A549 (cell line): Measurements from ENCODE around the gene TBC1D19. TPM values are rescaled to one million over a fixed set of nuclear protein-coding genes. Genes with fewer than 3 reads are reported as not detected.

Experiments
- ATAC-seq, 2 experiments: fragments of 200-7000 bp in 1 of 2; fragments of >200 bp in 1 of 2; cut with Nextera tagmentation in 1 of 2; cut with Tn5 transposase in 1 of 2; 3 replicates each; pipeline versions ENCODE4 v1.8.0 to v1.9.1; 2018 to 2020; ENCODE audit warnings: mild to moderate bottlenecking in 1 of 2, moderate library complexity in 1 of 2
- CTCF ChIA-PET: fragments of 300-600 bp; sonication (Branson Sonifier 250); formaldehyde crosslinking; extraction: SDS; loops from one replicate; lab custom pipeline; 2021; ENCODE audit warnings: antibody characterized with exemption, inconsistent platforms; lab: Yijun Ruan, JAX
- POLR2A ChIA-PET: fragments of 350-600 bp; formaldehyde crosslinking; extraction: SDS; loops from one replicate; lab custom pipeline; 2021; ENCODE audit warnings: antibody characterized with exemption, inconsistent platforms; lab: Yijun Ruan, JAX
- DNase-seq, 2 experiments: peaks; one replicate each; pipeline versions ENCODE4 v3.0.0 to v3.0.0-alpha.2; 2011 to 2016; ENCODE audit warnings: low read depth in 1 of 2, low spot score in 1 of 2
- FAIRE-seq: peaks from 2 replicates; lab custom pipeline; 2011; peaks lifted over from hg19 to GRCh38; lab: Jason Lieb, UNC
- H3K27ac ChIP-seq, 2 experiments: fragments of >200 bp; sonication (Bioruptor Twin); formaldehyde crosslinking; 3 replicates each; pipeline ENCODE4 v1.5.1; 2016 to 2017
- H3K4me1 ChIP-seq: fragments of >200 bp; sonication (Bioruptor Twin); formaldehyde crosslinking; 3 replicates; pipeline ENCODE4 v1.6.1; 2016
- H3K4me2 ChIP-seq: fragments of >200 bp; sonication (Bioruptor Twin); formaldehyde crosslinking; 3 replicates; pipeline ENCODE4 v1.6.1; 2016
- H3K4me3 ChIP-seq: fragments of >200 bp; sonication (Bioruptor Twin); formaldehyde crosslinking; 3 replicates; pipeline ENCODE4 v1.5.1; 2016
- H3K9me3 ChIP-seq: fragments of >200 bp; sonication (Bioruptor Twin); formaldehyde crosslinking; 3 replicates; pipeline ENCODE4 v1.6.1; 2016
- CBX2 ChIP-seq: fragments of 200-600 bp; sonication (generic); IDR thresholded peaks from 2 replicates; pipeline ENCODE4 v1.6.1; 2016; ENCODE audit warnings: low read depth, mild to moderate bottlenecking, borderline replicate concordance
- CHD2 ChIP-seq: fragments of 150-350 bp; IDR thresholded peaks from 2 replicates; pipeline ENCODE4 v1.6.1; 2014; ENCODE audit warnings: low read length; ENCODE audit not compliant: partially characterized antibody
- EHF ChIP-seq: fragments of 250-450 bp; sonication (Bioruptor Pico); IDR thresholded peaks from 2 replicates; pipeline ENCODE4 v1.5.0; 2020; ENCODE audit warnings: mild to moderate bottlenecking
- FOSL2 ChIP-seq, 2 experiments: fragments of 450-650 bp in 1 of 2; fragments of >200 bp in 1 of 2; sonication (Bioruptor Twin) in 1 of 2; formaldehyde crosslinking; IDR thresholded peaks; 2 replicates each; pipeline versions ENCODE4 v1.5.0 to v1.6.1; 2016 to 2020; ENCODE audit warnings: mild to moderate bottlenecking in 1 of 2, moderate library complexity in 1 of 2
- FOXS1 ChIP-seq: fragments of 250-450 bp; sonication (Bioruptor Pico); IDR thresholded peaks from 2 replicates; pipeline ENCODE4 v1.5.0; 2020; ENCODE audit warnings: mild to moderate bottlenecking, moderate library complexity
- GATA3 ChIP-seq: IDR thresholded peaks from 2 replicates; pipeline ENCODE4 v1.6.1; 2012; ENCODE audit warnings: borderline replicate concordance
- HDAC2 ChIP-seq: fragments of 200-600 bp; sonication (generic); IDR thresholded peaks from 2 replicates; pipeline ENCODE4 v1.6.1; 2016
- HOXA7 ChIP-seq: fragments of 250-450 bp; sonication (Bioruptor Pico); IDR thresholded peaks from 2 replicates; pipeline ENCODE4 v1.5.0; 2020; ENCODE audit warnings: mild to moderate bottlenecking, moderate library complexity
- HOXB13 ChIP-seq: fragments of 250-450 bp; sonication (Bioruptor Pico); IDR thresholded peaks from 2 replicates; pipeline ENCODE4 v1.5.0; 2020; ENCODE audit warnings: low read depth, mild to moderate bottlenecking, moderate library complexity
- HOXB5 ChIP-seq: fragments of 250-450 bp; sonication (Bioruptor Pico); IDR thresholded peaks from 2 replicates; pipeline ENCODE4 v1.5.0; 2020; ENCODE audit warnings: mild to moderate bottlenecking, moderate library complexity
- JUN ChIP-seq, 2 experiments: fragments of >200 bp; sonication (Bioruptor Twin); formaldehyde crosslinking; IDR thresholded peaks; 2 replicates in 1 of 2; 3 replicates in 1 of 2; pipeline ENCODE4 v1.6.1; 2016 to 2017
- JUNB ChIP-seq: fragments of >200 bp; sonication (Bioruptor Twin); formaldehyde crosslinking; IDR thresholded peaks from 2 replicates; pipeline ENCODE4 v1.6.1; 2016
- MAZ ChIP-seq: fragments of 150-350 bp; IDR thresholded peaks from 2 replicates; pipeline ENCODE4 v1.6.1; 2014; ENCODE audit warnings: antibody characterized with exemption, low read depth, low read length, borderline replicate concordance
- MYC ChIP-seq: IDR thresholded peaks from 2 replicates; pipeline ENCODE4 v1.6.1; 2012; ENCODE audit warnings: mild to moderate bottlenecking, inconsistent platforms, low read length, improper control_type of control experiment, borderline replicate concordance
- NFE2L2 ChIP-seq: fragments of 150-350 bp; conservative IDR thresholded peaks from 2 replicates; pipeline ENCODE4 v1.6.1; 2014; ENCODE audit warnings: low read length
- POLR2AphosphoS2 ChIP-seq: conservative IDR thresholded peaks from 2 replicates; pipeline ENCODE4 v1.6.1; 2012; ENCODE audit warnings: low read length, improper control_type of control experiment, inconsistent platforms
- RCOR1 ChIP-seq: fragments of 150-350 bp; IDR thresholded peaks from 2 replicates; pipeline ENCODE4 v1.6.1; 2014; ENCODE audit warnings: antibody characterized with exemption, low read length, low read depth
- TFCP2L1 ChIP-seq: fragments of 250-450 bp; sonication (Bioruptor Pico); IDR thresholded peaks from 2 replicates; pipeline ENCODE4 v1.5.0; 2021; ENCODE audit warnings: mild to moderate bottlenecking
- TP53 ChIP-seq: fragments of 250-450 bp; sonication (Bioruptor Pico); IDR thresholded peaks from 2 replicates; pipeline ENCODE4 v1.5.0; 2021; ENCODE audit warnings: mild to moderate bottlenecking, moderate library complexity
- ZC3H11A ChIP-seq: fragments of 450-650 bp; IDR thresholded peaks from 2 replicates; pipeline ENCODE4 v1.6.1; 2014; ENCODE audit warnings: antibody characterized with exemption, mild to moderate bottlenecking
- WGBS: methylation state at CpG from one replicate; pipeline ENCODE4 v1.1.6; 2017; ENCODE audit errors: missing lambda C conversion rate; 5-methylcytosine and 5-hydroxymethylcytosine counted together
- polyA plus RNA-seq, 4 experiments: library from polyadenylated mRNA; depleted of rRNA in 3 of 4; stranded (reverse); fragments of >200 nt; fragmentation: RNase III in 1 of 4; extraction: RNeasy Plus Mini Kit Qiagen cat#74134 plus additional on column Dnase treatment in 1 of 4; gene quantifications; 2 replicates in 3 of 4; 3 replicates in 1 of 4; pipeline ENCODE4 v1.2.3, GENCODE V29; 2011 to 2017
- TF ChIP-seq, protein P1 (sequence below): fragments of 250-450 bp; sonication (Bioruptor Pico); IDR thresholded peaks from 2 replicates; pipeline ENCODE4 v1.5.0; 2020; ENCODE audit warnings: low read depth, mild to moderate bottlenecking, moderate library complexity
- TF ChIP-seq, protein P2 (sequence below): fragments of >200 bp; sonication (Bioruptor Twin); formaldehyde crosslinking; IDR thresholded peaks from 3 replicates; pipeline ENCODE4 v1.5.1; 2016
- TF ChIP-seq, protein P3 (sequence below): fragments of 250-450 bp; sonication (Bioruptor Pico); IDR thresholded peaks from 2 replicates; pipeline ENCODE4 v1.5.0; 2021; ENCODE audit warnings: mild to moderate bottlenecking, moderate library complexity, borderline replicate concordance
- TF ChIP-seq, protein P4 (sequence below): fragments of >200 bp; sonication (Bioruptor Twin); formaldehyde crosslinking; IDR thresholded peaks from 3 replicates; pipeline ENCODE4 v1.6.1; 2016
- TF ChIP-seq, protein P5 (sequence below): fragments of 450-650 bp; IDR thresholded peaks from 2 replicates; pipeline ENCODE4 v1.6.1; 2014; ENCODE audit warnings: antibody characterized with exemption

Gene TBC1D19
- polyA plus RNA-seq, 2 of the 4 experiments (the other 2 are of a cell fraction): 4.1 to 11.7 TPM

DNA sequence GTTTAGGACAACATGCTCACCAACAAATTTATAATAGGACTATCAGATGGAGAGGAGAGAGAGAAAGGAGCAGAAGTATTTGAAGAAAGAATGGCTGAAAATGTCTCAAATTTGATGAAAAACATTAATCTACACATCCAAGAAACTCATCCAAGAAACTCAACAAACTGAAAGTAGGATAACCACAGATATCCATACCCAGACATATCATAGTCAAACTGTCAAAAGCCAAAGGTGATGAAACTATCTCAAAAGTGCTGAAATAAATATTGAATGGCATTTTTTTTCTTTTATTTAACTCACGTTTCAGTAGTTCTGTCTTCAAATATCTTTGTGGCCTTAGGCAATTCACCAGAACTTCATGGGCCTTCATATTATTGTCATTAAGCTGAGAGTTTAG is 116.2 kb downstream of the TBC1D19 start:
- WGBS: 71% methylated on average over 1 of the region's 1 CpG
- POLR2A ChIA-PET: no interaction called here
- ATAC-seq: no peak
- no peak for FAIRE-seq
- TF ChIP-seq, protein P1, sequence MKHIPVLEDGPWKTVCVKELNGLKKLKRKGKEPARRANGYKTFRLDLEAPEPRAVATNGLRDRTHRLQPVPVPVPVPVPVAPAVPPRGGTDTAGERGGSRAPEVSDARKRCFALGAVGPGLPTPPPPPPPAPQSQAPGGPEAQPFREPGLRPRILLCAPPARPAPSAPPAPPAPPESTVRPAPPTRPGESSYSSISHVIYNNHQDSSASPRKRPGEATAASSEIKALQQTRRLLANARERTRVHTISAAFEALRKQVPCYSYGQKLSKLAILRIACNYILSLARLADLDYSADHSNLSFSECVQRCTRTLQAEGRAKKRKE: no peak
- TF ChIP-seq MYC (no peak), TFCP2L1 (CRISPR knock-in tag) (no peak), CHD2 (no peak), HOXB13 (no peak), MAZ (no peak), JUNB (no peak), POLR2AphosphoS2 (no peak), RCOR1 (no peak), HOXA7 (no peak), FOSL2 (IDR thresholded peaks at IDR 0.05) (no peak), FOSL2 (CRISPR knock-in tag; IDR thresholded peaks at IDR 0.05) (no peak), NFE2L2 (no peak)
- TF ChIP-seq, protein P2, sequence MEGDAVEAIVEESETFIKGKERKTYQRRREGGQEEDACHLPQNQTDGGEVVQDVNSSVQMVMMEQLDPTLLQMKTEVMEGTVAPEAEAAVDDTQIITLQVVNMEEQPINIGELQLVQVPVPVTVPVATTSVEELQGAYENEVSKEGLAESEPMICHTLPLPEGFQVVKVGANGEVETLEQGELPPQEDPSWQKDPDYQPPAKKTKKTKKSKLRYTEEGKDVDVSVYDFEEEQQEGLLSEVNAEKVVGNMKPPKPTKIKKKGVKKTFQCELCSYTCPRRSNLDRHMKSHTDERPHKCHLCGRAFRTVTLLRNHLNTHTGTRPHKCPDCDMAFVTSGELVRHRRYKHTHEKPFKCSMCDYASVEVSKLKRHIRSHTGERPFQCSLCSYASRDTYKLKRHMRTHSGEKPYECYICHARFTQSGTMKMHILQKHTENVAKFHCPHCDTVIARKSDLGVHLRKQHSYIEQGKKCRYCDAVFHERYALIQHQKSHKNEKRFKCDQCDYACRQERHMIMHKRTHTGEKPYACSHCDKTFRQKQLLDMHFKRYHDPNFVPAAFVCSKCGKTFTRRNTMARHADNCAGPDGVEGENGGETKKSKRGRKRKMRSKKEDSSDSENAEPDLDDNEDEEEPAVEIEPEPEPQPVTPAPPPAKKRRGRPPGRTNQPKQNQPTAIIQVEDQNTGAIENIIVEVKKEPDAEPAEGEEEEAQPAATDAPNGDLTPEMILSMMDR: no peak
- TF ChIP-seq, all 56 proteins: peak for 0
- H3K9me3 ChIP-seq: no peaks in the 10 kb centered on the region
- H3K4me1 ChIP-seq: no peaks in the 10 kb centered on the region
- CTCF ChIA-PET: no interaction called here
- H3K27ac ChIP-seq: no peak overlapping the region
- no peak overlapping the region for H3K4me2 ChIP-seq
- no peak overlapping the region for H3K4me3 ChIP-seq
- DNase-seq: no peak

DNA sequence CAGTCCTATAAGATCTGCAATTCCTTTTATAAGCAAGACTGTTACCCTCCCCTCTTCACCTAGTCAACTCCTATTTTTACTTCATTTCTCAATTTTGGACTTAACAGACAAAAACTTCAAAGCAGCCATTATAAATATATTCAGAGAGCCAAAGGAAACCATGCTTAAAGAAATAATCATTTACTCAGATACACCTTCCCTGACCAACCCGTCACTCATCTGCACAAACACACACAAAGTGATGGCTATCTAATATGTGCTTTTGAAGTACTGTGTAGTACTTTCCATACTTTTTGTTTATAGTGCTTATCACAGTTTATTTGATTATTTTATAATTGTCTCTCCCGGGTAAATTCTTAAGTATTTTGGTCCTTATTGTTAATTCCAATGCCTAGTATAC is 117.2 kb downstream of the TBC1D19 start:
- TF ChIP-seq HOXB5 (CRISPR knock-in tag): no peak
- no peak for TF ChIP-seq POLR2AphosphoS2
- TF ChIP-seq FOSL2 (IDR thresholded peaks at IDR 0.05): no peak
- TF ChIP-seq FOSL2 (CRISPR knock-in tag; IDR thresholded peaks at IDR 0.05): no peak
- no peak for TF ChIP-seq TP53 (CRISPR knock-in tag)
- no peak for TF ChIP-seq JUN (IDR thresholded peaks at IDR 0.05)
- TF ChIP-seq, protein P3, sequence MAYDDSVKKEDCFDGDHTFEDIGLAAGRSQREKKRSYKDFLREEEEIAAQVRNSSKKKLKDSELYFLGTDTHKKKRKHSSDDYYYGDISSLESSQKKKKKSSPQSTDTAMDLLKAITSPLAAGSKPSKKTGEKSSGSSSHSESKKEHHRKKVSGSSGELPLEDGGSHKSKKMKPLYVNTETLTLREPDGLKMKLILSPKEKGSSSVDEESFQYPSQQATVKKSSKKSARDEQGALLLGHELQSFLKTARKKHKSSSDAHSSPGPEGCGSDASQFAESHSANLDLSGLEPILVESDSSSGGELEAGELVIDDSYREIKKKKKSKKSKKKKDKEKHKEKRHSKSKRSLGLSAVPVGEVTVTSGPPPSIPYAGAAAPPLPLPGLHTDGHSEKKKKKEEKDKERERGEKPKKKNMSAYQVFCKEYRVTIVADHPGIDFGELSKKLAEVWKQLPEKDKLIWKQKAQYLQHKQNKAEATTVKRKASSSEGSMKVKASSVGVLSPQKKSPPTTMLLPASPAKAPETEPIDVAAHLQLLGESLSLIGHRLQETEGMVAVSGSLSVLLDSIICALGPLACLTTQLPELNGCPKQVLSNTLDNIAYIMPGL (CRISPR knock-in tag): no peak
- no peak for TF ChIP-seq CHD2
- no peak for TF ChIP-seq HDAC2
- TF ChIP-seq, protein P2: no peak
- TF ChIP-seq CBX2: no peak
- TF ChIP-seq, protein P4, sequence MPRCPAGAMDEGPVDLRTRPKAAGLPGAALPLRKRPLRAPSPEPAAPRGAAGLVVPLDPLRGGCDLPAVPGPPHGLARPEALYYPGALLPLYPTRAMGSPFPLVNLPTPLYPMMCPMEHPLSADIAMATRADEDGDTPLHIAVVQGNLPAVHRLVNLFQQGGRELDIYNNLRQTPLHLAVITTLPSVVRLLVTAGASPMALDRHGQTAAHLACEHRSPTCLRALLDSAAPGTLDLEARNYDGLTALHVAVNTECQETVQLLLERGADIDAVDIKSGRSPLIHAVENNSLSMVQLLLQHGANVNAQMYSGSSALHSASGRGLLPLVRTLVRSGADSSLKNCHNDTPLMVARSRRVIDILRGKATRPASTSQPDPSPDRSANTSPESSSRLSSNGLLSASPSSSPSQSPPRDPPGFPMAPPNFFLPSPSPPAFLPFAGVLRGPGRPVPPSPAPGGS: no peak
- TF ChIP-seq MYC: no peak
- no peak for TF ChIP-seq NFE2L2
- no peak for TF ChIP-seq ZC3H11A
- no peak for TF ChIP-seq GATA3
- no peak for TF ChIP-seq FOXS1
- TF ChIP-seq MAZ: no peak
- no peak for TF ChIP-seq EHF (CRISPR knock-in tag)
- TF ChIP-seq, protein P5, sequence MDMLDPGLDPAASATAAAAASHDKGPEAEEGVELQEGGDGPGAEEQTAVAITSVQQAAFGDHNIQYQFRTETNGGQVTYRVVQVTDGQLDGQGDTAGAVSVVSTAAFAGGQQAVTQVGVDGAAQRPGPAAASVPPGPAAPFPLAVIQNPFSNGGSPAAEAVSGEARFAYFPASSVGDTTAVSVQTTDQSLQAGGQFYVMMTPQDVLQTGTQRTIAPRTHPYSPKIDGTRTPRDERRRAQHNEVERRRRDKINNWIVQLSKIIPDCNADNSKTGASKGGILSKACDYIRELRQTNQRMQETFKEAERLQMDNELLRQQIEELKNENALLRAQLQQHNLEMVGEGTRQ: no peak
- H3K4me2 ChIP-seq: no peak overlapping the region
- WGBS: 69% methylated on average over 2 of the region's 2 CpGs
- H3K9me3 ChIP-seq: no peaks in the 10 kb centered on the region
- FAIRE-seq (no peak), DNase-seq (no peak), ATAC-seq (no peak)
- no peak overlapping the region for H3K27ac ChIP-seq
- no peaks in the 10 kb centered on the region for H3K4me1 ChIP-seq
- ChIA-PET POLR2A (no interaction called here), CTCF (no interaction called here)
- H3K4me3 ChIP-seq: no peak overlapping the region
